ENCODE data around the gene SGSM1. TPM values are rescaled to one million over a fixed set of nuclear protein-coding genes. Genes with fewer than 3 reads are reported as not detected.

Gene SGSM1
- total RNA-seq, 2 donors from 2014 or later = 13.9 to 14.9 TPM

- no peak overlapping the region for H3K27ac ChIP-seq
- peaks cover 0 to 5% of the 10 kb centered on the region in 2 donors for H3K4me1 ChIP-seq
- no peaks in the 10 kb centered on the region for H3K9me3 ChIP-seq
- no peak for TF ChIP-seq CTCF (IDR thresholded peaks at IDR 0.05)
- DNase-seq (ENCODE audit: low spot score) = no peak
- H3K36me3 ChIP-seq = no peaks in the 10 kb centered on the region
- H3K27me3 ChIP-seq = no peaks in the 10 kb centered on the region
- no peak overlapping the region for H3K4me3 ChIP-seq
Observed at GRCh38 chr22:24848559-24849168, 42.7 kb downstream of the SGSM1 start.

GRCh38 chr22:24855794-24856193, 49.8 kb downstream of the SGSM1 start:
- peaks cover 25% of the 10 kb centered on the region for H3K36me3 ChIP-seq
- TF ChIP-seq CTCF (IDR thresholded peaks at IDR 0.05) = no peak
- H3K27ac ChIP-seq = no peak overlapping the region
- H3K4me3 ChIP-seq = no peak overlapping the region
- no peaks in the 10 kb centered on the region for H3K27me3 ChIP-seq
- peaks cover 0 to 5% of the 10 kb centered on the region in 2 donors for H3K4me1 ChIP-seq
- no peaks in the 10 kb centered on the region for H3K9me3 ChIP-seq
- no peak for DNase-seq (ENCODE audit: low spot score)

- TF ChIP-seq CTCF (IDR thresholded peaks at IDR 0.05) = no peak
- no peak for DNase-seq (ENCODE audit: low spot score)
Observed at GRCh38 chr22:24857576-24857975, 51.6 kb downstream of the SGSM1 start.

GRCh38 chr22:24859587-24859986, 53.6 kb downstream of the SGSM1 start:
- Histone ChIP-seq H3K4me1 (no peaks in the 10 kb centered on the region), H3K9me3 (no peaks in the 10 kb centered on the region), H3K27ac (no peak overlapping the region), H3K36me3 (peaks cover 25% of the 10 kb centered on the region), H3K27me3 (no peaks in the 10 kb centered on the region), H3K4me3 (no peak overlapping the region)
- no peak for DNase-seq (ENCODE audit: low spot score)
- no peak for TF ChIP-seq CTCF (IDR thresholded peaks at IDR 0.05)

More at GRCh38 chr22:24857576-24857975, 51.6 kb downstream of the SGSM1 start:
- Histone ChIP-seq H3K27ac (no peak overlapping the region), H3K9me3 (no peaks in the 10 kb centered on the region), H3K36me3 (peaks cover 25% of the 10 kb centered on the region), H3K4me3 (no peak overlapping the region), H3K27me3 (no peaks in the 10 kb centered on the region), H3K4me1 (no peaks in the 10 kb centered on the region)

- Histone ChIP-seq H3K4me1 (peaks cover 0 to 12% of the 10 kb centered on the region in 2 donors), H3K27ac (no peak overlapping the region), H3K36me3 (no peaks in the 10 kb centered on the region), H3K9me3 (no peaks in the 10 kb centered on the region), H3K27me3 (no peaks in the 10 kb centered on the region), H3K4me3 (no peak overlapping the region)
- no peak for DNase-seq (ENCODE audit: low spot score)
- TF ChIP-seq CTCF (IDR thresholded peaks at IDR 0.05) = no peak
Observed at GRCh38 chr22:24865508-24865907, 59.5 kb downstream of the SGSM1 start.
